Stomach (tissue), 9 donors: ENCODE data around the gene OSBPL2. TPM values are rescaled to one million over a fixed set of nuclear protein-coding genes. Genes with fewer than 3 reads are reported as not detected.

Experiments used
- DNase-seq, 2 donors: peaks; one replicate each; pipeline versions ENCODE4 v3.0.0 to v3.0.0-alpha.2; 2013 to 2019
- H3K27ac ChIP-seq, 5 donors: fragments of 200-600 bp in 4 of 5; sonication (generic) in 4 of 5; one replicate each; pipeline ENCODE4 v1.5.1; 2013 to 2019; ENCODE audit warnings: mild to moderate bottlenecking in 1 of 5, moderate library complexity in 1 of 5
- H3K27me3 ChIP-seq, 3 donors: fragments of 200-600 bp; sonication (generic); one replicate each; pipeline ENCODE4 v1.5.1; 2017 to 2019; ENCODE audit warnings: mixed run types in 1 of 3
- H3K36me3 ChIP-seq, 4 donors: fragments of 200-600 bp; sonication (generic); 1 replicate in 3 of 4; 2 replicates in 1 of 4; pipeline ENCODE4 v1.5.1; 2016 to 2019
- H3K4me1 ChIP-seq, 4 donors: fragments of 200-600 bp; sonication (generic); one replicate each; pipeline ENCODE4 v1.5.1; 2016 to 2019
- H3K4me3 ChIP-seq, 4 donors: fragments of 200-600 bp; sonication (generic) in 3 of 4; one replicate each; pipeline ENCODE4 v1.5.1; 2016 to 2019; ENCODE audit warnings: mild to moderate bottlenecking in 1 of 4
- H3K9me3 ChIP-seq, 4 donors: fragments of 200-600 bp; sonication (generic); one replicate each; pipeline ENCODE4 v1.5.1; 2016 to 2019
- EP300 ChIP-seq: sonication (generic); formaldehyde crosslinking; IDR thresholded peaks from one replicate; pipeline ENCODE4 v1.6.1; 2017; ENCODE audit warnings: antibody characterized with exemption
- POLR2A ChIP-seq, 4 donors: fragments of 450-650 bp; IDR thresholded peaks; one replicate each; pipeline ENCODE4 v1.6.1; 2016; ENCODE audit warnings: antibody characterized with exemption in 4 of 4, control low read depth in 2 of 4, mild to moderate bottlenecking in 1 of 4, moderate library complexity in 1 of 4
- POLR2AphosphoS5 ChIP-seq, 3 donors: sonication (generic); formaldehyde crosslinking; IDR thresholded peaks; one replicate each; pipeline ENCODE4 v1.6.1; 2016; ENCODE audit warnings: antibody characterized with exemption in 3 of 3
- WGBS, 5 donors: extraction: QIAGEN DNeasy Blood & Tissue Kit in 3 of 5; methylation state at CpG; one replicate each; pipeline versions ENCODE4 v1.1.5 to v1.1.7; 2013 to 2018; 5-methylcytosine and 5-hydroxymethylcytosine counted together
- intact Hi-C: fragments of 100-400 bp; cut with DNase I; formaldehyde crosslinking; loops from one replicate; pipeline ENCODE4 v1.15.1; 2023; ENCODE audit warnings: low total_unique reads
- polyA plus RNA-seq, 3 donors: library from polyadenylated mRNA; stranded (reverse); fragments of 200-250 nt; gene quantifications; one replicate each; pipeline ENCODE4 v1.2.3, GENCODE V29; 2013
- total RNA-seq, 5 donors: library from RNA; depleted of rRNA; stranded (reverse); fragments of >200 nt; gene quantifications; one replicate each; pipeline versions ENCODE4 v1.1.0 to v1.2.3, GENCODE V29; 2014 to 2016
- TF ChIP-seq, protein P1 (sequence below), 7 experiments: fragments of 450-650 bp in 4 of 7; fragments of 200-600 bp in 3 of 7; sonication (generic) in 3 of 7; IDR thresholded peaks; one replicate each; pipeline ENCODE4 v1.5.1; 2016 to 2019; ENCODE audit warnings: antibody characterized with exemption in 7 of 7, control low read depth in 2 of 7, mild to moderate bottlenecking in 1 of 7
- donor health status: healthy with polysubstance abuse.
- donor health status: Bipolar disorder and iron deficiency.
- donor health status: healthy.

OSBPL2 gene
- total and polyA plus RNA-seq, 8 donors, result 15.1 to 83.4 (median 36.7) TPM

DNA sequence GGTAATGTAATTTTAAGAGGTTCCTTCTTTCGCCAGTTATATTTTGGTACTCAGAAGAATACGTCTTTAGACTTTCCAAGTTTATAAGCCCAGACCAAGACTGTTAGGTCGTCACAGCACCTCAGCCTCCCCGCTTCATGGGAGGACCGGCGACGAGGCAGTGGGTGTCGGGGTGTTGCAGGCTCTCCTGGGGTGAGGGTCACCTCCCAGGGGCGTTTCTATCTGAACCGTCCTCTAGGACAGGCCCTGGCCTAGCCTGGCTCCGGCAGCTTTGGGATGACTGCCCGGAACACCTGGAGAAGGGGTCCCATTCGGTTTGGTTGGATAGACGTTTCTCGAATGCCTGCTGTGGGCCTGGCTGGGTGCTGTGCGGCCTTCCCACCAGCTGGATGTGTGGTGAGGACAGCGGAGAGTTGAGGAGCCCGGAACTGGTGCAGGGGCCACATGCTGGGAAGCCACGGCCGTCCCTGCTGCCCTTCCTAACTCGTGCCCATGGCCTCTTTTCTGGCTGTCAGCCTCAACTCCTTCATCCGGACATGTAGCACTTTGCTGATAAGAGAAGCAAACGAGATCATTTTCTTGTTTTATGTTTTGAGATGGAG, 1.1 kb downstream of the OSBPL2 start:
- TF ChIP-seq EP300, result no peak
- no peak for TF ChIP-seq POLR2A (IDR thresholded peaks at IDR 0.05)
- no peak for TF ChIP-seq POLR2AphosphoS5 (IDR thresholded peaks at IDR 0.05)
- TF ChIP-seq, protein P1, sequence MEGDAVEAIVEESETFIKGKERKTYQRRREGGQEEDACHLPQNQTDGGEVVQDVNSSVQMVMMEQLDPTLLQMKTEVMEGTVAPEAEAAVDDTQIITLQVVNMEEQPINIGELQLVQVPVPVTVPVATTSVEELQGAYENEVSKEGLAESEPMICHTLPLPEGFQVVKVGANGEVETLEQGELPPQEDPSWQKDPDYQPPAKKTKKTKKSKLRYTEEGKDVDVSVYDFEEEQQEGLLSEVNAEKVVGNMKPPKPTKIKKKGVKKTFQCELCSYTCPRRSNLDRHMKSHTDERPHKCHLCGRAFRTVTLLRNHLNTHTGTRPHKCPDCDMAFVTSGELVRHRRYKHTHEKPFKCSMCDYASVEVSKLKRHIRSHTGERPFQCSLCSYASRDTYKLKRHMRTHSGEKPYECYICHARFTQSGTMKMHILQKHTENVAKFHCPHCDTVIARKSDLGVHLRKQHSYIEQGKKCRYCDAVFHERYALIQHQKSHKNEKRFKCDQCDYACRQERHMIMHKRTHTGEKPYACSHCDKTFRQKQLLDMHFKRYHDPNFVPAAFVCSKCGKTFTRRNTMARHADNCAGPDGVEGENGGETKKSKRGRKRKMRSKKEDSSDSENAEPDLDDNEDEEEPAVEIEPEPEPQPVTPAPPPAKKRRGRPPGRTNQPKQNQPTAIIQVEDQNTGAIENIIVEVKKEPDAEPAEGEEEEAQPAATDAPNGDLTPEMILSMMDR (IDR thresholded peaks at IDR 0.05), result no peak
- H3K27ac ChIP-seq, result peak overlapping the region; percentile 81 to 96 (median 92)
- peak in 1 of 2 donors; percentile 35 for DNase-seq

DNA sequence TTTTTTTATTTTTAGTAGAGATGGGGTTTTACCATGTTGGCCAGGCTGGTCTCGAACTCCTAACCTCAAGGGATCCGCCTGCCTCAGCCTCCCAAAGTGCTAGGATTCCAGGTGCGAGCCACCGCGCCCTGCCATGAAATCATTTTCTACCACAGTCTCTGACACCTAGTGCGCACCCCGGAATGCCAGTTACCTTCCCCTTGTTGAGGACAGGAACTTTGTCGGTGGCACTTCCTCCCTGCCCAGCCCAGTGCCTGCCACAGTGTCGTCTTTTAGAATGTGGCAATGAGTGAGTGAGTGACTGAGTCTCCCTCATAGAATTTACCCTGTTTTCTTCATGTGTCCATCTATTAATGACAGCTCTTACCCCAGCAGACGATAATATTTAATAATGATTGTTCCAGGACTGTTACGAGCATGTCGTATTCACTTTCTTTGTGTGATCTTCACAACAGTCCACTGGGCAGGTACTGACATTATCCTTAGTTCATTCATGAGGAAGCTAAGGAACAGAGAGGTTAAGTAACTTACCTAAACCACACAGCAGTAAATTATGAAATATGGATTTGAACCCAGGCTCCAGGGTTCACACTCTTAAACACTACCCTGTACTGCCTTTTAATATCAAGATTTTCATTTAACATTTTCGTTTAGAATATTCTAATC, 1.8 kb downstream of the OSBPL2 start:
- peaks cover 29 to 78% (median 74%) of the 10 kb centered on the region in 4 donors for H3K4me1 ChIP-seq
- peaks cover 0 to 7% (median 0%) of the 10 kb centered on the region in 3 donors for H3K27me3 ChIP-seq
- TF ChIP-seq POLR2AphosphoS5 (IDR thresholded peaks at IDR 0.05) (no peak), POLR2A (IDR thresholded peaks at IDR 0.05) (no peak), EP300 (no peak)
- TF ChIP-seq, protein P1 (IDR thresholded peaks at IDR 0.05), result no peak
- WGBS, 5 donors, result 82 to 89% (median 85%) methylated on average over 13 of the region's 13 CpGs
- H3K4me3 ChIP-seq, result peak overlapping the region in 2 of 4 donors; percentile 83 to 86
- peak overlapping the region in 4 of 5 donors; percentile 91 to 96 (median 92) for H3K27ac ChIP-seq
- no peak for DNase-seq
- no peaks in the 10 kb centered on the region for H3K9me3 ChIP-seq
- intact Hi-C loops, result no loop called here
- H3K36me3 ChIP-seq, result peaks cover 0 to 18% (median 16%) of the 10 kb centered on the region in 4 donors

More for the DNA sequence above, 1.1 kb downstream of the OSBPL2 start:
- 21 to 35% (median 25%) methylated on average over 18 to 23 of the region's 23 CpGs for WGBS, 5 donors
- H3K36me3 ChIP-seq, result peaks cover 0 to 17% (median 15%) of the 10 kb centered on the region in 4 donors
- H3K4me3 ChIP-seq, result peak overlapping the region; percentile 83 to 95 (median 88)
- intact Hi-C loops, result no loop called here
- H3K9me3 ChIP-seq, result no peaks in the 10 kb centered on the region
- peaks cover 33 to 77% (median 72%) of the 10 kb centered on the region in 4 donors for H3K4me1 ChIP-seq
- H3K27me3 ChIP-seq, result peaks cover 0 to 15% (median 0%) of the 10 kb centered on the region in 3 donors

DNA sequence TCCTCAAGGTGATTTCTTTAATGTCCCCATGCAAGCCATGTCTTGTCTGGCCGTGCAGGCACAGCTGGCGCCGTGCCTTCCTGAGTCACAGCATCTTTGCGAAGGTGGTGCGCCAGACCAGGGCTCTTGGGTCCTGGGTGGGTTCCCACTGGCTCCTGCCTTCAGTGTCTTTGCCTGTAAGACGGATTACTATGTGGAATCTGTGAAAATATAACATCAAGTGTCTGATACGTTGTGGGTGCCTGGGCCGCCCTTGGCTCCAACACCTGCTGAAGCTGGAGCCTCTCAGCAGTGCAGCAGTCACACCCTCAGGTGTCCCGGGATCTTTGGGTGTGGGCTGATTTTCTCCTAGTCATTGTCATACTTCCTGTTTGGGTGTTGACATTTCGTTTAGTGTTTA, 3.2 kb downstream of the OSBPL2 start:
- DNase-seq, result peak; percentile 60 to 73
- H3K4me3 ChIP-seq, result peak overlapping the region in 1 of 4 donors; percentile 10
- H3K9me3 ChIP-seq, result no peaks in the 10 kb centered on the region
- H3K27me3 ChIP-seq, result no peaks in the 10 kb centered on the region
- H3K36me3 ChIP-seq, result peaks cover 0 to 27% (median 21%) of the 10 kb centered on the region in 4 donors
- WGBS, 5 donors, result 39 to 63% (median 48%) methylated on average over 10 of the region's 10 CpGs
- peak overlapping the region; percentile 25 to 96 (median 63) for H3K27ac ChIP-seq
- intact Hi-C loops, result no loop called here
- H3K4me1 ChIP-seq, result peaks cover 27 to 85% (median 78%) of the 10 kb centered on the region in 4 donors
- TF ChIP-seq, protein P1 (IDR thresholded peaks at IDR 0.05), result no peak
- TF ChIP-seq EP300 (no peak), POLR2A (IDR thresholded peaks at IDR 0.05) (no peak), POLR2AphosphoS5 (IDR thresholded peaks at IDR 0.05) (peak in 2 of 3 donors; percentile 37 to 55)

DNA sequence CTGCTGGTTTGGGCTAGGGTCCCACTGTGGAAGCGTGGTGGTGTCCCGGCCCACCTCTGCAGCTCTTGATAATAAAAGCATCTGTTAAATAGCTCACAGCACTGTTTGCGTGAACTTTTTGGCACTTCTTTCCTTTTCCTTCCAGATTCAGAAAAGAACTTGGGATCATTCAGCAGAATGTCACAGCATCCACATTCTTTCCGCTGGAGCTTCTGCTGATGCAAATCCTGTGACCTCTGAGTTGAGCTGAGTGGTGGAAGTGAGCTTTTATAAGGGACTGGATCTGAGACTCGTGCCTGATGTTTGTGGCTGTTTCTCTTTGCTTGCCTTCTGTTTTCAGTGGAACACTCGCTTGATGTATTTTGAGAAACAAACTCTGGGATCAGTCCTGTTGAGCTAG, 3.9 kb downstream of the OSBPL2 start:
- Histone ChIP-seq H3K4me1 (peaks cover 34 to 91% (median 83%) of the 10 kb centered on the region in 4 donors), H3K27ac (peak overlapping the region in 4 of 5 donors; percentile 12 to 96 (median 60)), H3K9me3 (no peaks in the 10 kb centered on the region), H3K27me3 (no peaks in the 10 kb centered on the region), H3K4me3 (no peak overlapping the region), H3K36me3 (peaks cover 0 to 27% (median 21%) of the 10 kb centered on the region in 4 donors)
- intact Hi-C loops, result no loop called here
- TF ChIP-seq POLR2AphosphoS5 (IDR thresholded peaks at IDR 0.05) (no peak), EP300 (no peak), POLR2A (IDR thresholded peaks at IDR 0.05) (no peak)
- TF ChIP-seq, protein P1 (IDR thresholded peaks at IDR 0.05), result no peak
- no peak for DNase-seq
- WGBS, 5 donors, result 58 to 67% (median 61%) methylated on average over 6 of the region's 6 CpGs
